ENCODE results near the gene FMNL2.

Gene FMNL2

DNA sequence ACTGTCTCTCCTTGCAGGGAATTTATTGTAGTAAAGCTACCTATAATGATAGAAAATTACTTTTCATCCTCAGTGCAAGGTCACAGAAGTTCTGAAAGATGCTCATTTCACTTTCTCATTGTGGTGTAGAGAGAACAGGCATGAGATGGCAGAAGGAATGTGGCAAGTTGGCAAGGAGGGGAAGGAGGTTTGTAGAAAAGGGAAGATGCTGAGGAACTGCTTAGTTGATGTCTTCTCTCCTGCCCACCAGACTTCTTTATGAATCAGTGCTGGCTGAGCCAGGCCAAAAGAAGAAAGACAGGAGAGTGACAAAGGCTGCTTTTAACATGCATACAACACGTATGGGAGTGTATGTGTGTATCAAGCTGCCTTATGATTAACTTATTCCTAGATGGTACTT, 217.9 kb downstream of the FMNL2 start:
- TF ChIP-seq, protein P1, sequence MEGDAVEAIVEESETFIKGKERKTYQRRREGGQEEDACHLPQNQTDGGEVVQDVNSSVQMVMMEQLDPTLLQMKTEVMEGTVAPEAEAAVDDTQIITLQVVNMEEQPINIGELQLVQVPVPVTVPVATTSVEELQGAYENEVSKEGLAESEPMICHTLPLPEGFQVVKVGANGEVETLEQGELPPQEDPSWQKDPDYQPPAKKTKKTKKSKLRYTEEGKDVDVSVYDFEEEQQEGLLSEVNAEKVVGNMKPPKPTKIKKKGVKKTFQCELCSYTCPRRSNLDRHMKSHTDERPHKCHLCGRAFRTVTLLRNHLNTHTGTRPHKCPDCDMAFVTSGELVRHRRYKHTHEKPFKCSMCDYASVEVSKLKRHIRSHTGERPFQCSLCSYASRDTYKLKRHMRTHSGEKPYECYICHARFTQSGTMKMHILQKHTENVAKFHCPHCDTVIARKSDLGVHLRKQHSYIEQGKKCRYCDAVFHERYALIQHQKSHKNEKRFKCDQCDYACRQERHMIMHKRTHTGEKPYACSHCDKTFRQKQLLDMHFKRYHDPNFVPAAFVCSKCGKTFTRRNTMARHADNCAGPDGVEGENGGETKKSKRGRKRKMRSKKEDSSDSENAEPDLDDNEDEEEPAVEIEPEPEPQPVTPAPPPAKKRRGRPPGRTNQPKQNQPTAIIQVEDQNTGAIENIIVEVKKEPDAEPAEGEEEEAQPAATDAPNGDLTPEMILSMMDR (conservative IDR thresholded peaks at IDR 0.05; ENCODE audit: low read depth): no peak
- H3K27ac ChIP-seq: no peak overlapping the region
- ChIA-PET CTCF (no interaction called here), POLR2A (ENCODE audit: low non-redundant PET) (no interaction called here)
- no peak for DNase-seq (ENCODE audit: low spot score)

- TF ChIP-seq, protein P1 (conservative IDR thresholded peaks at IDR 0.05; ENCODE audit: low read depth): no peak
- ChIA-PET CTCF (no interaction called here), POLR2A (ENCODE audit: low non-redundant PET) (no interaction called here)
- DNase-seq (ENCODE audit: low spot score): no peak
- H3K27ac ChIP-seq: no peak overlapping the region
These were observed 218.5 kb downstream of the FMNL2 start for GRCh38 chr2:152553518-152553917.

- DNase-seq (ENCODE audit: low spot score): no peak
- POLR2A ChIA-PET (ENCODE audit: low non-redundant PET): no interaction called here
- CTCF ChIA-PET: interaction anchor here (0.7 kb wide), 1 partner anchor 134 kb away, joined by 3 read pairs; no protein-coding TSS in a partner anchor
These were observed 220.1 kb downstream of the FMNL2 start for GRCh38 chr2:152555048-152555447.

DNA sequence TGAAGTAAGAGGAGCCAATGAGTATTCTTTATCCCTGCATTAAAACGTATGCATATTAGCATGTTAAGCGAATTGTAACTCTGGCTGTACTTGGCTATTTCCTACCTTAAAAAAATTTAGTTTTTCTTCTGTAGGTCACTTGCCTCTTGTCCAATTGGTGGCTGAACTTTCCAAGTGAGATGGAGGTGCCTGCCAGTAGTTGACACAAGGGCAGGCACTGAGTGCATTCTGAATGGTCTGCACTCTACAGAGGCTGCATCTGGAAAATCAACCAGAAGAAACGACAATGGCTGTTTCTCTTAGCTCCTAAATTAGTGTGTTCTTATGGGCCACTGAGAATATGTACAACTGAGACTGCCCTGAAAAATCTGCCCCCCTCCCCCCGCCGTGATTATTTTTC, 221.5 kb downstream of the FMNL2 start:
- CTCF ChIA-PET: interaction anchor here (0.7 kb wide), 1 partner anchor 8 kb away, joined by 4 read pairs; no protein-coding TSS in a partner anchor
- POLR2A ChIA-PET (ENCODE audit: low non-redundant PET): no interaction called here
- H3K27ac ChIP-seq: no peak overlapping the region
- no peak for DNase-seq (ENCODE audit: low spot score)
- TF ChIP-seq, protein P1 (conservative IDR thresholded peaks at IDR 0.05; ENCODE audit: low read depth): no peak

More at GRCh38 chr2:152555048-152555447, 220.1 kb downstream of the FMNL2 start:
- TF ChIP-seq, protein P1 (conservative IDR thresholded peaks at IDR 0.05; ENCODE audit: low read depth): no peak
- no peak overlapping the region for H3K27ac ChIP-seq

DNA sequence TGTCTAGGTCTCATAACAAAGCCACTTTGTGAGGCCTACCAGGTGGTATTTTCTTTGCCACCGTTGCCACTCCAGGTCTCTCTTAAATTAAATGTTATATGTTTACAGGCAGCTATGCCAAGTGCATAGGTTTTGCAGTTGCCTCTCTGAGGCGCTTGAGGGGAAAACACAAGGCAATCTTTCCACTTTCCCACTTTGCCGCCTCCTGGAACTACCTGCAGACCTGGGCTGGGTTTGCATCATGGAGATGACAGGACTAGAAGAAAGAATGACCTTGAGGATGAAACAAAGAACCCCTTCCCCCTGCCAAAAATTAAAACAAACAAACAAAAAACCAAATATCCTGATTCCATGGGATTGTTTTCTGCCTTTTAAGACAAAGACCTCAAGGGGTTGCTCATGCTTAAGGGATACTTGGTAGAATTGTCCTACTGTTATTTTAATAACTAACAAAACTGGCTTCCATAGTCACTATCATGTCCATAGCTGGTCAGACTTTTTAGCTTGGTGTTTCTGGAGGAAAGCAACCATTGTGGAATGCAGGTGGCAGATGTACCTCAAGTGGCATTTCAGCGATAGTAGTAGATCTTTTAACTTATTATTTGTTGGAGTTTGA, 222.4 kb downstream of the FMNL2 start:
- H3K27ac ChIP-seq: no peak overlapping the region
- TF ChIP-seq, protein P1 (conservative IDR thresholded peaks at IDR 0.05; ENCODE audit: low read depth): no peak
- DNase-seq (ENCODE audit: low spot score): no peak
- ChIA-PET CTCF (interaction anchor here (0.6 kb wide), 1 partner anchor 273 kb away, joined by 5 read pairs; no protein-coding TSS in a partner anchor), POLR2A (ENCODE audit: low non-redundant PET) (no interaction called here)

- POLR2A ChIA-PET (ENCODE audit: low non-redundant PET): no interaction called here
- TF ChIP-seq, protein P1 (conservative IDR thresholded peaks at IDR 0.05; ENCODE audit: low read depth): no peak
- CTCF ChIA-PET: interaction anchor here (0.6 to 0.7 kb wide), 2 partner anchors 202 to 274 kb away, joined by 5 read pairs; no protein-coding TSS in a partner anchor
- H3K27ac ChIP-seq: no peak overlapping the region
- no peak for DNase-seq (ENCODE audit: low spot score)
These were observed 223.4 kb downstream of the FMNL2 start for GRCh38 chr2:152558158-152558984.
